Kidney (tissue), 22 donors: ENCODE data around the gene SLC44A3. TPM values are rescaled to one million over a fixed set of nuclear protein-coding genes. Genes with fewer than 3 reads are reported as not detected.

Source experiments
- DNase-seq, 5 donors: peaks; one replicate each; pipeline ENCODE4 v3.0.0-alpha.2; 2013 to 2020
- FAIRE-seq: peaks from 2 replicates; lab custom pipeline; 2012; peaks lifted over from hg19 to GRCh38; lab: Jason Lieb, UNC
- H3K27ac ChIP-seq, 2 donors: one replicate each; pipeline ENCODE4 v1.7.0; 2013; ENCODE audit warnings: low read depth in 2 of 2, low read length in 2 of 2, inconsistent platforms in 1 of 2
- H3K27me3 ChIP-seq: one replicate; pipeline ENCODE4 v1.7.1; 2013; ENCODE audit warnings: low read length, inconsistent platforms; ENCODE audit not compliant: control insufficient read depth, insufficient read depth
- H3K36me3 ChIP-seq, 3 donors: one replicate each; pipeline versions ENCODE4 v1.7.0 to v1.7.1; 2013; ENCODE audit warnings: low read length in 3 of 3, control low read depth in 1 of 3, inconsistent platforms in 1 of 3; ENCODE audit not compliant: insufficient read depth in 3 of 3, control insufficient read depth in 2 of 3
- H3K4me1 ChIP-seq, 3 donors: one replicate each; pipeline versions ENCODE4 v1.7.0 to v1.7.1; 2013; ENCODE audit warnings: low read length in 3 of 3, inconsistent platforms in 1 of 3, low read depth in 1 of 3; ENCODE audit not compliant: control insufficient read depth in 2 of 3, insufficient read depth in 2 of 3
- H3K4me3 ChIP-seq, 3 donors: one replicate each; pipeline versions ENCODE4 v1.7.0 to v1.8.1; 2013; ENCODE audit warnings: low read length in 3 of 3, control low read depth in 1 of 3, inconsistent platforms in 1 of 3
- H3K9ac ChIP-seq, 3 donors: one replicate each; pipeline versions ENCODE4 v1.7.0 to v1.7.1; 2013; ENCODE audit warnings: low read length in 3 of 3, control low read depth in 1 of 3, inconsistent platforms in 1 of 3
- H3K9me3 ChIP-seq, 3 donors: one replicate each; pipeline versions ENCODE4 v1.7.0 to v1.7.1; 2013; ENCODE audit warnings: low read length in 3 of 3, control low read depth in 1 of 3, inconsistent platforms in 1 of 3; ENCODE audit not compliant: control insufficient read depth in 2 of 3, insufficient read depth in 1 of 3
- CTCF ChIP-seq: IDR thresholded peaks from 3 replicates; pipeline ENCODE4 v1.5.1; 2012; ENCODE audit warnings: mild to moderate bottlenecking, moderate library complexity, borderline replicate concordance; ENCODE audit not compliant: insufficient read depth; ENCODE audit errors: extremely low read depth
- intact Hi-C: fragments of 100-400 bp; cut with DNase I; formaldehyde crosslinking; loops from one replicate; pipeline ENCODE4 v1.11.1; 2022
- long read RNA-seq, 10 donors: library from polyadenylated mRNA in 1 of 10; unstranded in 1 of 10; transcript quantifications; one replicate each; pipeline ENCODE4 v2.0.0 and lab custom pipeline, GENCODE V29; 2021 to 2026
- polyA plus RNA-seq: library from polyadenylated mRNA; stranded (reverse); fragments of 350-450 nt; fragmentation: Illumina TruSeq; extraction: RNeasy Lipid Tissue Mini Kit (QIAGEN cat#74804); gene quantifications from one replicate; pipeline ENCODE4 v1.2.3, GENCODE V29; 2014; ENCODE audit warnings: low read depth, low replicate concordance; ENCODE audit not compliant: insufficient read depth
- total RNA-seq: library from RNA; stranded (reverse); fragmentation: NEBNext Ultra II Directional; extraction: Animal tissue kit (Norgen Biotek cat#: 25700); gene quantifications from one replicate; pipeline ENCODE4 v1.2.1, GENCODE V29; 2021
- donor health status: control.
- donor health status: control.
- donor health status: control.
- donor health status: control.
- donor health status: control.
- donor health status: DM: yes; HTN: yes; CAD: no.
- donor health status: Normal renal cell carcinoma (clear cell type).

SLC44A3 gene
- total RNA-seq (49.6 TPM), polyA plus RNA-seq (35.2 TPM)
- long read RNA-seq, donor 1: 0 reads
- long read RNA-seq, donor 2, partial matches to known transcripts: 195 of 205 reads
- long read RNA-seq, donor 2, other reads (novel, unspliced or antisense): 6 of 205 reads
- long read RNA-seq, donor 3, partial matches to known transcripts: 30 of 43 reads
- long read RNA-seq, donor 3, other reads (novel, unspliced or antisense): 6 of 43 reads
- long read RNA-seq, donor 4, transcript SLC44A3-201 (15 exons, 2,388 nt): major isoform, 5 of 14 reads
- long read RNA-seq, donor 4, partial matches to known transcripts: 6 of 14 reads
- long read RNA-seq, donor 4, other reads (novel, unspliced or antisense): 0 of 14 reads
- long read RNA-seq, donor 5: 0 reads
- long read RNA-seq, donor 6, transcript SLC44A3-201 (15 exons, 2,388 nt): major isoform, 6 of 22 reads
- long read RNA-seq, donor 6, partial matches to known transcripts: 13 of 22 reads
- long read RNA-seq, donor 6, other reads (novel, unspliced or antisense): 0 of 22 reads
- long read RNA-seq, donor 7, transcript SLC44A3-201 (15 exons, 2,388 nt): major isoform, 11 of 42 reads
- long read RNA-seq, donor 7, partial matches to known transcripts: 3 of 42 reads
- long read RNA-seq, donor 7, other reads (novel, unspliced or antisense): 23 of 42 reads
- long read RNA-seq, donor 8, partial matches to known transcripts: 11 of 15 reads
- long read RNA-seq, donor 8, other reads (novel, unspliced or antisense): 0 of 15 reads
- long read RNA-seq, donor 9, partial matches to known transcripts: 0 of 2 reads
- long read RNA-seq, donor 9, other reads (novel, unspliced or antisense): 0 of 2 reads
- long read RNA-seq, donor 10, partial matches to known transcripts: 10 of 15 reads
- long read RNA-seq, donor 10, other reads (novel, unspliced or antisense): 0 of 15 reads

- Histone ChIP-seq H3K27ac (peak within 1 kb of the TSS; percentile 80 to 91), H3K4me3 (peak within 1 kb of the TSS; percentile 74 to 92 (median 81)), H3K27me3 (no peaks in the 10 kb centered on the region), H3K4me1 (peaks cover 3 to 17% (median 15%) of the 10 kb centered on the region in 3 donors), H3K9me3 (no peaks in the 10 kb centered on the region), H3K9ac (peak within 1 kb of the TSS; percentile 50 to 91 (median 64)), H3K36me3 (peaks cover 0 to 6% (median 2%) of the 10 kb centered on the region in 3 donors)
- intact Hi-C loops: no loop called here
- DNase-seq: peak; percentile 61 to 86 (median 71)
- no peak for FAIRE-seq
- peak; percentile 36 for TF ChIP-seq CTCF
Measured at GRCh38 chr1:94819945-94820746, at the start of gene SLC44A3. Gene SLC44A3 (plus strand): TSS chr1:94820357. CDS start chr1:94820452, 95 bp downstream.

- Histone ChIP-seq H3K9ac (no peak overlapping the region), H3K27me3 (no peaks in the 10 kb centered on the region), H3K36me3 (no peaks in the 10 kb centered on the region), H3K4me3 (no peak overlapping the region), H3K27ac (no peak overlapping the region), H3K4me1 (peaks cover 0 to 11% (median 9%) of the 10 kb centered on the region in 3 donors), H3K9me3 (no peaks in the 10 kb centered on the region)
- peak in 3 of 5 donors; percentile 22 to 82 (median 42) for DNase-seq
- intact Hi-C loops: no loop called here
- TF ChIP-seq CTCF: no peak
- no peak for FAIRE-seq
Measured at GRCh38 chr1:94772230-94772641, 47.9 kb upstream of the SLC44A3 start.

GRCh38 chr1:94772845-94773244 is 47.3 kb upstream of the SLC44A3 start:
- H3K4me1 ChIP-seq: peaks cover 0 to 11% (median 9%) of the 10 kb centered on the region in 3 donors
- no peak overlapping the region for H3K27ac ChIP-seq
- H3K27me3 ChIP-seq: no peaks in the 10 kb centered on the region
- intact Hi-C loops: no loop called here
- no peaks in the 10 kb centered on the region for H3K36me3 ChIP-seq
- no peaks in the 10 kb centered on the region for H3K9me3 ChIP-seq
- H3K9ac ChIP-seq: no peak overlapping the region
- FAIRE-seq (no peak), DNase-seq (no peak)
- no peak overlapping the region for H3K4me3 ChIP-seq
- TF ChIP-seq CTCF: no peak
